Stimulated activated naive B cell treated with anti-CD40 and anti-IgM and Interleukin-4, amounts not matched to agents 10 μg/mL and 1 μg/mL and 100 μg/mL, for 72 hours (primary cell): ENCODE measurements around the gene SGPP2.

ENCODE experiments used
- ATAC-seq, 2 donors: fragments of 150-1000 bp; cut with Tn5 transposase; replicated peaks; 2 replicates each; pipeline ENCODE4 v1.10.0; 2021; ENCODE audit warnings: moderate library complexity in 1 of 2
- DNase-seq: peaks from one replicate; pipeline ENCODE4 v3.0.0; 2021
- H3K27ac Mint-ChIP-seq: one replicate; pipeline ENCODE4 v1.8.0; 2022; ENCODE audit warnings: mild to moderate bottlenecking, mixed read lengths
- H3K27me3 Mint-ChIP-seq, 2 donors: one replicate each; pipeline ENCODE4 v1.8.0; 2022; ENCODE audit warnings: mixed read lengths in 2 of 2
- H3K36me3 Mint-ChIP-seq, 2 donors: one replicate each; pipeline ENCODE4 v1.8.0; 2022; ENCODE audit warnings: mixed read lengths in 2 of 2, mild to moderate bottlenecking in 1 of 2
- H3K4me1 Mint-ChIP-seq, 2 donors: one replicate each; pipeline ENCODE4 v1.8.0; 2022; ENCODE audit warnings: mixed read lengths in 2 of 2, mild to moderate bottlenecking in 1 of 2
- H3K4me3 Mint-ChIP-seq, 2 donors: one replicate each; pipeline ENCODE4 v1.8.0; 2022; ENCODE audit warnings: mild to moderate bottlenecking in 2 of 2, mixed read lengths in 2 of 2, moderate library complexity in 1 of 2
- H3K9me3 Mint-ChIP-seq, 2 donors: one replicate each; pipeline ENCODE4 v1.8.0; 2022; ENCODE audit warnings: mixed read lengths in 2 of 2, mild to moderate bottlenecking in 1 of 2

SGPP2 gene

GRCh38 chr2:222547083-222547482, 122.7 kb downstream of the SGPP2 start:
- H3K27me3 Mint-ChIP-seq = peaks cover 18 to 32% of the 10 kb centered on the region in 2 donors
- no peaks in the 10 kb centered on the region for H3K9me3 Mint-ChIP-seq
- DNase-seq (no peak), ATAC-seq (no peak)
- no peaks in the 10 kb centered on the region for H3K36me3 Mint-ChIP-seq
- H3K27ac Mint-ChIP-seq = no peak overlapping the region
- no peak overlapping the region for H3K4me3 Mint-ChIP-seq
- no peaks in the 10 kb centered on the region for H3K4me1 Mint-ChIP-seq

DNA sequence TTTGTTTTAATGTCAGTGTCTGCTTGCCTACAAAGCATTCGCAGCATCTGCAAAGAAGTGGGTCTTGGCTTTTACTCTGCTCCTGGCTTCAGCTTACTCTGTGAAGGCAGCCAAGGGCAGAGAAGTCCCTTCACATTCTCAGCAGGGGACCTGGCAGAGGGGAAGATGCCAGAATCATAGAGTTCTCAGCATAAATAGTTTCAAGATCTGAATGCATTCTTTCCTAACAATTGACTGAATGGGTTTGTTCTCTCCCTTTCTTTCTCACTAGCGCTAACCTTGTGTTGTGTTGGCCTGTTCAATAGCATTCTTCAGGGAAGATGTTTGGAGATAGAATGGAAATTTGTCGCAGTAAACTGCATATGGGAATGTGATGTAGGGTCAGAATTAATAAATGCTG, 124.6 kb downstream of the SGPP2 start:
- H3K36me3 Mint-ChIP-seq = no peaks in the 10 kb centered on the region
- H3K4me1 Mint-ChIP-seq = no peaks in the 10 kb centered on the region
- no peak for ATAC-seq
- DNase-seq = no peak
- no peaks in the 10 kb centered on the region for H3K9me3 Mint-ChIP-seq
- H3K27me3 Mint-ChIP-seq = peaks cover 27 to 34% of the 10 kb centered on the region in 2 donors
- H3K4me3 Mint-ChIP-seq = no peak overlapping the region
- no peak overlapping the region for H3K27ac Mint-ChIP-seq

DNA sequence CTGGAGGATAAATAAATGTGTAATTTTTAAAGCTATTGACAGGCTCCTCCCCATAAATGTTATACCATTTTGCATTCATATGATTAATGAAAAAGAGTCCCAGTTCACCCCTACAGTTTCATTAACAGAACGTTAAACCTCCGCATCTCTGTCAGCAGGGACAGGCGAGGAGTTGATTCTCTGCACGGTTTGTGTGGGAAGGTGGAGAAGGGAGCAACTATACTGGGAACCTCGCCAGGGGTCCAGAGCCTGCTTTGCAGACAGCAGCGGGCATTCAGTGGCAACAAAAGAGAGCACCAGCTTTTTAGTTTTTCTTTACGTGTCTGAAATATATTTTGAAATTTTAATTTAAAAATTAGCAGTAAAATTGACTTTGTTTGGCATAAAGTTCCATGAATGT, 130.2 kb downstream of the SGPP2 start:
- Mint-ChIP-seq H3K36me3 (peaks cover 0 to 4% of the 10 kb centered on the region in 2 donors), H3K4me3 (no peak overlapping the region), H3K27ac (no peak overlapping the region), H3K9me3 (peaks cover 0 to 1% of the 10 kb centered on the region in 2 donors), H3K27me3 (peaks cover 17 to 22% of the 10 kb centered on the region in 2 donors), H3K4me1 (no peaks in the 10 kb centered on the region)
- ATAC-seq = no peak
- DNase-seq = no peak

DNA sequence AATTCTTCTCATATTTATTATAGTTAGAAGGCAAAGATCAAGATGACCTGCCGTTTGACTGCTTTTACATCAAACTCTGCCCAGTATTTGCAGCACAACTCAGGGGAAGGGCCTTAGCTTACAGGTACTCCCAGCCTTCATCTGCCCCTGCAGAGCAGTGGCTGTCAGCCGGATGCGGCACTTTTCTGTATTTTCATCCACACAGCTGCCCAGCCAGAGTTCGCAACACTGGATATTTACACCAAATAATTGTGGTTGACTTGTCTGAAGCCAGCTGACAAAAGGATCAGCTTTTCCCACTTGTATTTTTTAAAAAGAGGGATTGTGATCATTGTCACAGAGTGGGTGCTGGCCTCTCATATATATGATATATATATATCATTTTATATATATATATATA, 136.8 kb downstream of the SGPP2 start:
- ATAC-seq (no peak), DNase-seq (no peak)
- Mint-ChIP-seq H3K27me3 (peaks cover 4 to 6% of the 10 kb centered on the region in 2 donors), H3K36me3 (peaks cover 10 to 23% of the 10 kb centered on the region in 2 donors), H3K4me1 (no peaks in the 10 kb centered on the region), H3K9me3 (no peaks in the 10 kb centered on the region), H3K27ac (no peak overlapping the region), H3K4me3 (no peak overlapping the region)

DNA sequence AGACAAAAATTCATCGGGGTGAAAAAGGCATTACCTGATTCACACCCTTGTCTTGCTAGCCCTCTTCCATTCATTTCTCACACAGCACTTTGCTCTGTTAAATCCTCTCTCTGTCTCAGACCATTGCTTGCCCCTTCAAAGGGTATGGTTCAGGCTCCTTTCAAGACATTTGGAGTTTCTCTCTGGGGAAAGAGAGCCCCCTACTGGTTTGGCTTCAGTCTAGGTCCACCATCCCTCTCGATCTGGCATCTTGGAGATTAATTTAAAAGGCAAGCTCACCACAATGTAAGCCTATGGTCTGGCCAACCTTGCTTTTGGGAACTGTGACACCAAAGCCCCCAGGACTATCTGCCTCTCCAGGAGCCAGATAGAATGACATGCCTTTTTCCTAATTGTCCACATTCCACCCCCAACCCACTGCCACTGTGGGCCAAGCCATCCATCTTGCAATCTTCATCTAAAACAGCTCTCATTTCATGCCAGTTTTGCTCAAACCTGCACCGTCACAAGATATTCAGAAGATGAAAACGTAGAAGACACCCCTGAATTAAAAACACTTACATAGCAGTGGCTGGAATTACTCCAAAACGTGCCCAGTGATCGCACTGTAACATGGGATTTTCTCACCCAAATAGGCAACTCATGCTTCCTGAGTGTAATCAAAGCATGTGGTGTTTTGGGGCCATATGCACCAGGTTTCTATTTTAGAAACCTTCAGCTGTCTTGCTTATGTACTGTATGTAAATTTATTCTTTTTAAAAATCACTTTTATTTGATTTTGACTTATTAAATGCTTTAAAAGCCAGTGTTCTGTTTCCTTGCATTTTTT, 137.7 kb downstream of the SGPP2 start:
- peak overlapping the region; percentile 57 for H3K27ac Mint-ChIP-seq
- H3K27me3 Mint-ChIP-seq = peaks cover 2 to 3% of the 10 kb centered on the region in 2 donors
- peak; percentile 79 to 85 for ATAC-seq

GRCh38 chr2:222563106-222563718, 138.9 kb downstream of the SGPP2 start:
- no peak overlapping the region for H3K4me3 Mint-ChIP-seq
- ATAC-seq (no peak), DNase-seq (no peak)
- H3K9me3 Mint-ChIP-seq = no peaks in the 10 kb centered on the region
- H3K27ac Mint-ChIP-seq = peak overlapping the region; percentile 15
- H3K4me1 Mint-ChIP-seq = no peaks in the 10 kb centered on the region
- H3K27me3 Mint-ChIP-seq = no peaks in the 10 kb centered on the region
- H3K36me3 Mint-ChIP-seq = peaks cover 23 to 38% of the 10 kb centered on the region in 2 donors

More for the DNA sequence above, 137.7 kb downstream of the SGPP2 start:
- H3K4me1 Mint-ChIP-seq = no peaks in the 10 kb centered on the region
- peaks cover 17 to 30% of the 10 kb centered on the region in 2 donors for H3K36me3 Mint-ChIP-seq
- no peaks in the 10 kb centered on the region for H3K9me3 Mint-ChIP-seq
- H3K4me3 Mint-ChIP-seq = no peak overlapping the region
- DNase-seq = peak; percentile 14

GRCh38 chr2:222563936-222564335, 139.6 kb downstream of the SGPP2 start:
- DNase-seq = no peak
- no peaks in the 10 kb centered on the region for H3K27me3 Mint-ChIP-seq
- H3K4me3 Mint-ChIP-seq = no peak overlapping the region
- peak overlapping the region; percentile 10 for H3K27ac Mint-ChIP-seq
- no peaks in the 10 kb centered on the region for H3K4me1 Mint-ChIP-seq
- ATAC-seq = no peak
- no peaks in the 10 kb centered on the region for H3K9me3 Mint-ChIP-seq
- H3K36me3 Mint-ChIP-seq = peaks cover 24 to 41% of the 10 kb centered on the region in 2 donors

- H3K27me3 Mint-ChIP-seq = no peaks in the 10 kb centered on the region
- no peaks in the 10 kb centered on the region for H3K9me3 Mint-ChIP-seq
- no peak overlapping the region for H3K4me3 Mint-ChIP-seq
- H3K27ac Mint-ChIP-seq = no peak overlapping the region
- DNase-seq (no peak), ATAC-seq (no peak)
- peaks cover 28 to 50% of the 10 kb centered on the region in 2 donors for H3K36me3 Mint-ChIP-seq
- no peaks in the 10 kb centered on the region for H3K4me1 Mint-ChIP-seq
Observed at GRCh38 chr2:222566229-222566628, 141.9 kb downstream of the SGPP2 start.

DNA sequence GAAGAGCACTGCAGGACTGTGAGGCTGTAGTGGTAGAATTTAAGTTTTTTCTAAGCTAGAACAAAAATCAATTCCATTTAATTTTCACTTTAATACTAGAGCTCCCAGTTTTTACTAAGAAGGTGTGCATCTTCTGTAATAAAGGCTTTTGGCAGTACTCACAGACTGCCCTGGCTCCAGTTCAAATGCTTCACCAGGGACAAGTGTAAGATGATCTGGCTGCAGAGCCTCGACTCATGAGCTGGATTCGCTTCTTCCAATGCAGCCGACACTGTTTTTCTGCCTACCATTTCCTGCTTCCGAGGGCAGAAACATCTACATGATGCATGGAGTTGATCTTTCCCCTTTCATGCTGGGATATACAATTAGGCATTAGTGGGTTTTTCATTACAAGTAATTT, 144.5 kb downstream of the SGPP2 start:
- Mint-ChIP-seq H3K4me3 (no peak overlapping the region), H3K9me3 (no peaks in the 10 kb centered on the region), H3K27me3 (no peaks in the 10 kb centered on the region), H3K36me3 (peaks cover 36 to 66% of the 10 kb centered on the region in 2 donors), H3K27ac (no peak overlapping the region), H3K4me1 (peaks cover 0 to 5% of the 10 kb centered on the region in 2 donors)
- no peak for DNase-seq
- ATAC-seq = no peak

- ATAC-seq (no peak), DNase-seq (no peak)
- Mint-ChIP-seq H3K4me3 (no peak overlapping the region), H3K4me1 (peaks cover 0 to 5% of the 10 kb centered on the region in 2 donors), H3K9me3 (no peaks in the 10 kb centered on the region), H3K27me3 (no peaks in the 10 kb centered on the region), H3K27ac (no peak overlapping the region), H3K36me3 (peaks cover 41 to 75% of the 10 kb centered on the region in 2 donors)
Observed at GRCh38 chr2:222569826-222570225, 145.5 kb downstream of the SGPP2 start.

- peaks cover 0 to 5% of the 10 kb centered on the region in 2 donors for H3K4me1 Mint-ChIP-seq
- no peak overlapping the region for H3K4me3 Mint-ChIP-seq
- ATAC-seq = no peak
- DNase-seq = no peak
- H3K27me3 Mint-ChIP-seq = no peaks in the 10 kb centered on the region
- H3K27ac Mint-ChIP-seq = no peak overlapping the region
- H3K36me3 Mint-ChIP-seq = peaks cover 29 to 63% of the 10 kb centered on the region in 2 donors
- H3K9me3 Mint-ChIP-seq = no peaks in the 10 kb centered on the region
Observed at GRCh38 chr2:222572264-222572721, 147.9 kb downstream of the SGPP2 start.

GRCh38 chr2:222572751-222573174, 148.4 kb downstream of the SGPP2 start:
- peak overlapping the region; percentile 74 for H3K27ac Mint-ChIP-seq
- ATAC-seq (no peak), DNase-seq (no peak)
- peaks cover 26 to 59% of the 10 kb centered on the region in 2 donors for H3K36me3 Mint-ChIP-seq
- no peaks in the 10 kb centered on the region for H3K9me3 Mint-ChIP-seq
- no peak overlapping the region for H3K4me3 Mint-ChIP-seq
- peaks cover 0 to 5% of the 10 kb centered on the region in 2 donors for H3K4me1 Mint-ChIP-seq
- no peaks in the 10 kb centered on the region for H3K27me3 Mint-ChIP-seq

GRCh38 chr2:222575618-222576017, 151.3 kb downstream of the SGPP2 start:
- no peak for DNase-seq
- H3K27me3 Mint-ChIP-seq = no peaks in the 10 kb centered on the region
- peaks cover 21 to 51% of the 10 kb centered on the region in 2 donors for H3K36me3 Mint-ChIP-seq
- no peak overlapping the region for H3K4me3 Mint-ChIP-seq
- H3K27ac Mint-ChIP-seq = no peak overlapping the region
- H3K9me3 Mint-ChIP-seq = no peaks in the 10 kb centered on the region
- no peak for ATAC-seq
- H3K4me1 Mint-ChIP-seq = peaks cover 2 to 5% of the 10 kb centered on the region in 2 donors

- Mint-ChIP-seq H3K4me3 (no peak overlapping the region), H3K4me1 (peaks cover 4 to 5% of the 10 kb centered on the region in 2 donors), H3K36me3 (peaks cover 20 to 48% of the 10 kb centered on the region in 2 donors), H3K27ac (no peak overlapping the region), H3K9me3 (no peaks in the 10 kb centered on the region), H3K27me3 (no peaks in the 10 kb centered on the region)
- DNase-seq = no peak
- ATAC-seq = no peak
Observed at GRCh38 chr2:222576171-222577081, 152.1 kb downstream of the SGPP2 start.
